ENCODE results near the gene EEA1. TPM values are rescaled to one million over a fixed set of nuclear protein-coding genes. Genes with fewer than 3 reads are reported as not detected.

Gene EEA1
- total RNA-seq, 6 experiments from 2014 or later = 40.7 to 45.2 (median 44.1) TPM

- H3K27me3 Mint-ChIP-seq (ENCODE audit: insufficient read depth) = no peaks in the 10 kb centered on the region; the same call in 1 of the 2 replicates
- TF ChIP-seq CTCF (IDR thresholded peaks at IDR 0.05) = no peak
- no peak overlapping the region for H3K27ac Mint-ChIP-seq
- H3K36me3 Mint-ChIP-seq (ENCODE audit: low read depth) = no peaks in the 10 kb centered on the region
- no peak for DNase-seq
- H3K4me3 Mint-ChIP-seq = no peak overlapping the region
- peaks cover 26% of the 10 kb centered on the region for H3K4me1 Mint-ChIP-seq (ENCODE audit: low read depth)
- no peaks in the 10 kb centered on the region; the same call in 1 of the 2 replicates for H3K9me3 Mint-ChIP-seq
Observed at GRCh38 chr12:92905811-92906554, 23.1 kb downstream of the EEA1 start.

GRCh38 chr12:92905258-92905810 lies 23.8 kb downstream of the EEA1 start:
- DNase-seq = no peak
- Mint-ChIP-seq H3K27me3 (ENCODE audit: insufficient read depth) (no peaks in the 10 kb centered on the region; the same call in 1 of the 2 replicates), H3K36me3 (ENCODE audit: low read depth) (no peaks in the 10 kb centered on the region), H3K9me3 (no peaks in the 10 kb centered on the region; the same call in 1 of the 2 replicates), H3K4me3 (no peak overlapping the region), H3K27ac (no peak overlapping the region), H3K4me1 (ENCODE audit: low read depth) (peaks cover 24% of the 10 kb centered on the region)
- no peak for TF ChIP-seq CTCF (IDR thresholded peaks at IDR 0.05)

- no peak overlapping the region for H3K4me3 Mint-ChIP-seq
- DNase-seq = no peak
- H3K9me3 Mint-ChIP-seq = no peaks in the 10 kb centered on the region
- H3K27me3 Mint-ChIP-seq (ENCODE audit: insufficient read depth) = no peaks in the 10 kb centered on the region
- TF ChIP-seq CTCF (IDR thresholded peaks at IDR 0.05) = no peak
- peak overlapping the region; percentile 96 for H3K27ac Mint-ChIP-seq
- peaks cover 11% of the 10 kb centered on the region for H3K36me3 Mint-ChIP-seq (ENCODE audit: low read depth)
- peaks cover 43% of the 10 kb centered on the region for H3K4me1 Mint-ChIP-seq (ENCODE audit: low read depth)
Observed at GRCh38 chr12:92900941-92901340, 28.2 kb downstream of the EEA1 start.

- peaks cover 16% of the 10 kb centered on the region for H3K36me3 Mint-ChIP-seq (ENCODE audit: low read depth)
- no peaks in the 10 kb centered on the region for H3K27me3 Mint-ChIP-seq (ENCODE audit: insufficient read depth)
- no peaks in the 10 kb centered on the region for H3K9me3 Mint-ChIP-seq
- peak; percentile 98 for DNase-seq
- peak overlapping the region; percentile 96 for H3K27ac Mint-ChIP-seq
- H3K4me1 Mint-ChIP-seq (ENCODE audit: low read depth) = peaks cover 40% of the 10 kb centered on the region
- H3K4me3 Mint-ChIP-seq = peak overlapping the region; percentile 81
- no peak for TF ChIP-seq CTCF (IDR thresholded peaks at IDR 0.05)
Observed at GRCh38 chr12:92899386-92900001, 29.6 kb downstream of the EEA1 start.

GRCh38 chr12:92898755-92899154 lies 30.3 kb downstream of the EEA1 start:
- peak overlapping the region; percentile 81 for H3K4me3 Mint-ChIP-seq
- peaks cover 40% of the 10 kb centered on the region for H3K4me1 Mint-ChIP-seq (ENCODE audit: low read depth)
- peaks cover 16% of the 10 kb centered on the region for H3K36me3 Mint-ChIP-seq (ENCODE audit: low read depth)
- H3K9me3 Mint-ChIP-seq = no peaks in the 10 kb centered on the region
- TF ChIP-seq CTCF (IDR thresholded peaks at IDR 0.05) = no peak
- DNase-seq = peak; percentile 10
- no peaks in the 10 kb centered on the region for H3K27me3 Mint-ChIP-seq (ENCODE audit: insufficient read depth)
- H3K27ac Mint-ChIP-seq = peak overlapping the region; percentile 96
